Measurements from ENCODE around the gene ISLR2.

ISLR2 gene

DNA sequence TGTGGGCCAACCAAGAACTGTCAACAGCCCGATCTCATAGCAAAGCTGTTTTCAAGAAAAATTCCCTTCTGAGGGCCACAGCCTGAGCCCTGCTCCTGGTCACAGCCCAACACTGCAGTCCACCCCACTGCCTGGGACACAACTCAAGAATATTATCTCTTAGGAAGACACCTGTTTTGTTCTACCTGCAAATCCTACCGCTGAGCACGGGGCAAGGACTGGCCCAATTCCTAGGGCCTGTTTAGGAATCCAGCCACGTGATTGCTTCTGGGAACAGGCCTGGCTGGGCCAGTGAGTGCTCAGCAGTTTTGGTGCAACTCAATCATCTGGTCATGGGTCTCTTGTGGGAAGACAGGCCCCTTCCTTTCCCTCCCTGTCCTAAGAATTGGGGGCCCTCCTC lies 8.3 kb downstream of the ISLR2 start:
- Histone ChIP-seq H3K4me2 (ENCODE audit: low read length) (no peak overlapping the region), H3F3A (ENCODE audit: insufficient read depth, low read length) (no peaks in the 10 kb centered on the region), H3K9me2 (ENCODE audit: low read depth, low read length) (no peaks in the 10 kb centered on the region), H3K4me3 (ENCODE audit: low read depth, low read length, poor library complexity, severe bottlenecking) (no peak overlapping the region), H3K36me3 (ENCODE audit: insufficient read depth, low read length) (no peaks in the 10 kb centered on the region), H3K27ac (ENCODE audit: low read depth, low read length, poor library complexity, severe bottlenecking) (no peak overlapping the region), H4K20me1 (ENCODE audit: insufficient read depth, low read length) (no peaks in the 10 kb centered on the region), H3K9ac (ENCODE audit: low read length) (no peak overlapping the region), H3K4me1 (ENCODE audit: insufficient read depth, low read length, severe bottlenecking) (no peaks in the 10 kb centered on the region), H3K27me3 (ENCODE audit: insufficient read depth, low read length) (no peaks in the 10 kb centered on the region; the same call in 1 of the 2 replicates), H3K79me2 (ENCODE audit: insufficient read depth, low read length) (no peaks in the 10 kb centered on the region), H3K9me3 (ENCODE audit: low read length) (no peaks in the 10 kb centered on the region), H2AFZ (ENCODE audit: low read length) (no peak overlapping the region)
- TF ChIP-seq EZH2 (IDR thresholded peaks at IDR 0.05; ENCODE audit: borderline replicate concordance, low read length) (no peak), CTCF (IDR thresholded peaks at IDR 0.05; ENCODE audit: low read length) (no peak)

- no peaks in the 10 kb centered on the region for H3K4me1 ChIP-seq (ENCODE audit: insufficient read depth, low read length, severe bottlenecking)
These were observed 11.2 kb downstream of the ISLR2 start for GRCh38 chr15:74141591-74141990.

GRCh38 chr15:74144153-74144775 lies 13.9 kb downstream of the ISLR2 start:
- H2AFZ ChIP-seq (ENCODE audit: low read length): no peak overlapping the region
- no peak overlapping the region for H3K4me3 ChIP-seq (ENCODE audit: low read depth, low read length, poor library complexity, severe bottlenecking)
- H3K9me3 ChIP-seq (ENCODE audit: low read length): no peaks in the 10 kb centered on the region
- no peaks in the 10 kb centered on the region for H3K4me1 ChIP-seq (ENCODE audit: insufficient read depth, low read length, severe bottlenecking)
- no peak overlapping the region for H3K9ac ChIP-seq (ENCODE audit: low read length)
- H4K20me1 ChIP-seq (ENCODE audit: insufficient read depth, low read length): no peaks in the 10 kb centered on the region
- no peaks in the 10 kb centered on the region for H3K79me2 ChIP-seq (ENCODE audit: insufficient read depth, low read length)
- no peak overlapping the region for H3K27ac ChIP-seq (ENCODE audit: low read depth, low read length, poor library complexity, severe bottlenecking)
- H3K9me2 ChIP-seq (ENCODE audit: low read depth, low read length): no peaks in the 10 kb centered on the region
- no peaks in the 10 kb centered on the region for H3F3A ChIP-seq (ENCODE audit: insufficient read depth, low read length)
- no peak overlapping the region for H3K4me2 ChIP-seq (ENCODE audit: low read length)
- TF ChIP-seq CTCF (IDR thresholded peaks at IDR 0.05; ENCODE audit: low read length) (no peak), EZH2 (IDR thresholded peaks at IDR 0.05; ENCODE audit: borderline replicate concordance, low read length) (no peak)
- no peaks in the 10 kb centered on the region for H3K27me3 ChIP-seq (ENCODE audit: insufficient read depth, low read length)
- no peaks in the 10 kb centered on the region for H3K36me3 ChIP-seq (ENCODE audit: insufficient read depth, low read length)

More at GRCh38 chr15:74141591-74141990, 11.2 kb downstream of the ISLR2 start:
- Histone ChIP-seq H3K9me2 (ENCODE audit: low read depth, low read length) (no peaks in the 10 kb centered on the region), H3K4me3 (ENCODE audit: low read depth, low read length, poor library complexity, severe bottlenecking) (no peak overlapping the region), H4K20me1 (ENCODE audit: insufficient read depth, low read length) (no peaks in the 10 kb centered on the region), H3K9me3 (ENCODE audit: low read length) (no peaks in the 10 kb centered on the region), H2AFZ (ENCODE audit: low read length) (no peak overlapping the region), H3K4me2 (ENCODE audit: low read length) (no peak overlapping the region), H3F3A (ENCODE audit: insufficient read depth, low read length) (no peaks in the 10 kb centered on the region), H3K27ac (ENCODE audit: low read depth, low read length, poor library complexity, severe bottlenecking) (no peak overlapping the region), H3K36me3 (ENCODE audit: insufficient read depth, low read length) (no peaks in the 10 kb centered on the region), H3K9ac (ENCODE audit: low read length) (no peak overlapping the region), H3K79me2 (ENCODE audit: insufficient read depth, low read length) (no peaks in the 10 kb centered on the region), H3K27me3 (ENCODE audit: insufficient read depth, low read length) (no peaks in the 10 kb centered on the region; the same call in 1 of the 2 replicates)
- TF ChIP-seq CTCF (IDR thresholded peaks at IDR 0.05; ENCODE audit: low read length) (no peak), EZH2 (IDR thresholded peaks at IDR 0.05; ENCODE audit: borderline replicate concordance, low read length) (no peak)

All from OCI-LY1 (cell line).